HG03095 (cell line): Measurements from ENCODE around the gene GOLGA6L1.
"Not testable (repeated sequence)": the region's sequence is repeated elsewhere in the genome, so short reads cannot be mapped to it uniquely, and the experiment has no call there.

Experiments
- ATAC-seq: cut with Tn5 transposase; IDR thresholded peaks from one replicate; pipeline ENCODE4 v1.9.1; 2021; ENCODE audit warnings: moderate library complexity; ENCODE audit not compliant: unreplicated experiment

GOLGA6L1 gene

DNA sequence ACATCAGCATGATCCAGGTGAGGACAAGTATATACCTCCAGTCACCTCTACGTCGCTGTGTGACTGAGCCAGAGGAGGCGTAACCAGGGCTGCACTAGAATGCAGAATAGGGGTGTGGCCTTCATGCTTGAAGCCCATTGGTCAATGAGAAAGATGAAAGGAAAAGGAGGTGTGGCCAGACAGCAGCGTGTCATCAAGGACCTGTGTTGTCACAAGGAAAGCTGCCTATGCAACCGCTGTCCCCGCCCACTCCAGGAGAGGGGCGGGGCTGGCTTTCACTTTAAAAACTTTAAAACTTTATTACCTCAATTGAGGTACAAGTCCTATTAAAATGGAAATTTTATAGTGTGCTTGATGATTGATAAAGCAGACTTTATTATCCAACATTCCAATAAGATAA is at the start of gene GOLGA6L1:
GOLGA6L1 (minus strand) TSS at position 101 of the 400 bp plus-strand sequence; CDS start at position 10, 91 bp downstream.
- ATAC-seq = not testable (repeated sequence)

GRCh38 chr15:23181201-23181600 is 44.6 kb upstream of the GOLGA6L1 start:
- ATAC-seq = not testable (repeated sequence)

DNA sequence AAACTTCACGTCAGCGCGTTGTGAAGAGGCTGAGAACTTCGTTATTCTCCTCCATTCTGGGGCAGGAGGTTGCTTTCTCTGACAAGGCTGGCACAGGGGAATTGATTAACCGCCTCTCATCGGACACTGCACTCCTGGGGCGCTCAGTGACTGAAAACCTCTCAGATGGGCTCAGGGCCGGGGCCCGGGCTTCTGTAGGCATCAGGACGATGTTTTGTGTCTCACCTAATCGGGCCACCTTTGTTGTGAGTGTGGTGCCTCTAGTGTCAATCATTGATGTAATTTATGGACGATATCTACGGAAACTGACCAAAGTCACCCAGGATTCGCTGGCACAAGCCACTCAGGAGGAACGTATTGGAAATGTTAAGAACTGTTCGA is 43.9 kb upstream of the GOLGA6L1 start:
- not testable (repeated sequence) for ATAC-seq

DNA sequence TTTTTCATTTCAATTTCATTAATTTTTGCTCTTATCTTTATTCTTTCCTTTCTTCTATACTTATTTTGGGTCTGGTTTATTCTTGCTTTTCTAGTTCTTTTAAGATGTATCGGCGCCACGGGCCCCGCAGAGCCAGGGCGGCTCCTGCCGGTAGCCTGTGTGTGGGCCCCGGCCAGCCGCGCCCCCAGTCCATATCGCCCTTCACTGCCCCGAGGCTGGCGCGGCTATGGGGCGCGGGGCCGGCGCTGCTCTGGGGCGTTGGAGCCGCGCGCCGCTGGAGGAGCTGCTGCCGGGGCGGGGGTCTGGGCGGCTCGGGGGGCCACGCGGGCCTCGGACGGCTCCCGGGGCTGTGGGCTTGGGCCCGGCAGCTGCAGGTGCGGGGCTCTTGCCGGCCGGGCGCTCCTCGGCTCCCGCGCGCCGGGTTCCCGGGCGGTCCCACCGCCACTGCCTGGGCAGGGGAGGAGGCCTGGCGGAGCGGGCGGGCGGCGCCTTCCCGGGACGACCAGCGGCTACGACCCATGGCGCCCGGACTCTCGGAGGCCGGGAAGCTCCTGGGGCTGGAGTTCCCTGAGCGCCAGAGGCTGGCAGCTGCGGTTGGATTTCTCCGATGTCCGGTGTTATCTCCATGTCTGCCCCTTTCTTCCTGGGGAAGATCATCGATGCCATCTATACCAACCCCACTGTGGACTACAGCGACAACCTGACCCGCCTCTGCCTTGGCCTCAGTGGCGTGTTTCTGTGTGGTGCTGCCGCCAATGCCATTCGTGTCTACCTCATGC is 43.3 kb upstream of the GOLGA6L1 start:
- not testable (repeated sequence) for ATAC-seq

GRCh38 chr15:23176683-23177082 is 40.1 kb upstream of the GOLGA6L1 start:
- not testable (repeated sequence) for ATAC-seq

DNA sequence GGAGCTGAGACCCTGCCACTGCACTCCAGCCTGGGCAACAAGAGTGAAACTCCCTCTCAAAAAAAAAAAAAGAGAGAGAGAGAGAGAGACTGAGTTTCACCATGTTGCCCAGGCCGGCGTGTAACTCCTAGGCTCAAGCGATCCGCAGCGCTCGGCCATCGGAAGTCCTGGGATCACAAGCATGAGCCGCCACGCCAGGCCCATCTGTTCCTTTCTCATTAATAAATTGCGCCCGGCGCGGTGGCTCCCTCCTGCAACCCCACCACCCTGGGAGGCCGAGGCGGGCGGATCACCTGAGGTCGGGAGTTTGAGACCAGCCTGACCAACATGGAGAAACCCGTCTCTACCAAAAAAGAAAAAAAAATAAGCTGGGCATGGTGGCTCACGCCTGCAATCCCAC is 39.0 kb upstream of the GOLGA6L1 start:
- not testable (repeated sequence) for ATAC-seq

DNA sequence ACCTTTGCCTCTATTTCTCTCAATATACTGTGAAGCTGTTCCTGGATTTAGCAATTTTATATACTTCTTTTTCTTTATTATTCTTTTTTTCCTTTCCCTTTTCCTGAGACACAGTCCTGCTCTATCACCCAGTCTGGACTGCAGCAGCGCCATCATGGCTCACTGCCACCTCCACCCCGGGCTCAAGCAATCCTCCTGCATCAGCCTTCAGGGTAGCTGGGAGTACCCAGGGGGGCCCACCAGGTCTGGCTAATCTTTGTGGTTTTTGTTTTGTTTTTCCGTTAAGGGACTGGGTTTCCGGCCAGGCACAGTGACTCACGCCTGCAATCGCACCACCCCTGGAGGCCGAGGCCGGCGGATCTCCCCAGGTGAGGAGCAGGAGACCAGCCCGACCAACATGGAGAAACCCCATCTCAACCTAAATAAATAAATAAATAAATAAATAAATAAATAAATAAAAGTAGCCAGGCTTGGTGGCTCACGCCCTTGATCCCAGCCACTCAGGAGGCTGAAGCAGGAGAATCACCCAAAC is 38.1 kb upstream of the GOLGA6L1 start:
- not testable (repeated sequence) for ATAC-seq

DNA sequence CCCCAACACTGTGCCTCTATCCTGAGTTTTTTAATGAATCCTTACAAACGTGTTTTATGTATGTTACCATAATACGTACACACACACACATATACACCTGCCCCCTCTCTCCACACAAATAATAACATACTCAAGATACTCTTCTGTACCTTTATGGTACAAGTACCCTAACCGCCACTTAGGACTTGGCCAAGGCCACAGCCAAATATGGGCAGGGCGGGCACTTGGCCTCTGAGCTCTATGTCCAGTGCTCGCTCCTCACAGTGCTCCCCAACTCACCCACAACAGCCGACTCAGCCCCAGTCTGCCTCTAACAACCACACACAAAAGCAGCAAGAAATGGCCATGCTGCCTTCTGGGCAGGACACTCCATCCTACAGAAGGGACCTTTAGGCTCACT is 3.8 kb downstream of the GOLGA6L1 start:
- not testable (repeated sequence) for ATAC-seq

GRCh38 chr15:23118208-23118607 is 18.4 kb downstream of the GOLGA6L1 start:
- ATAC-seq = no peak

- ATAC-seq = no peak
Measured at GRCh38 chr15:23095796-23096195, 40.8 kb downstream of the GOLGA6L1 start.

GRCh38 chr15:23083115-23083514 is 53.5 kb downstream of the GOLGA6L1 start:
- no peak for ATAC-seq

DNA sequence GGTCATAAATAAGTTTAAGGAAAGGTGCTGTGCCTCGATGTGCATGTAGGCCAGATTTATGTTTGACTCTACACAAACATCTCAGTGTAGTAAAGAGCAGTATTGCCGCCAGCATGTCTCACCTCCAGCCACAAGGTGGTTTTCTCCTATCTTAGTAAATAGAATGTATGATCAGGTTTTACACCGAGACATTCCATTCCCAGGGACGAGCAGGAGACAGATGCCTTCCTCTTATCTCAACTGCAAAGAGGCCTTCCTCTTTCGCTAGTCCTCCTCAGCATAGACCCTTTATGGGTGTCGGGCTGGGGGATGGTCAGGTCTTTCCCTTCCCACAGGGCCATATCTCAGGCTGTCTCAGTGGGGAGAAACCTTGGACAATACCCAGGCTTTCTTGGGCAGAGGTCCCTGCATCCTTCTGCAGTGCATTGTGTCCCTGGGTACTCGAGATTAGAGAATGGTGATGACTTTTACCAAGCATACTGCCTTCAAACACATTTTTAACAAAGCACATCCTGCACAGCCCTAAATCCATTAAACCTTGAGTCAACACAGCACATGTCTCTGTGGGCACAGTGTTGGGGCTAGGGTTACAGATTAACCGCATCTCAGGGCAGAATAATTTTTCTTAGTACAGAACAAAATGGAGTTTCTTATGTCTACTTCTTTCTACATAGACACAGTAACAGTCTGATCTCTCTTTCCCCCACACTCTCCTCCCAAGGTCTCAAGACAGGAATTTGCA is 54.5 kb downstream of the GOLGA6L1 start:
- ATAC-seq = not testable (repeated sequence)

DNA sequence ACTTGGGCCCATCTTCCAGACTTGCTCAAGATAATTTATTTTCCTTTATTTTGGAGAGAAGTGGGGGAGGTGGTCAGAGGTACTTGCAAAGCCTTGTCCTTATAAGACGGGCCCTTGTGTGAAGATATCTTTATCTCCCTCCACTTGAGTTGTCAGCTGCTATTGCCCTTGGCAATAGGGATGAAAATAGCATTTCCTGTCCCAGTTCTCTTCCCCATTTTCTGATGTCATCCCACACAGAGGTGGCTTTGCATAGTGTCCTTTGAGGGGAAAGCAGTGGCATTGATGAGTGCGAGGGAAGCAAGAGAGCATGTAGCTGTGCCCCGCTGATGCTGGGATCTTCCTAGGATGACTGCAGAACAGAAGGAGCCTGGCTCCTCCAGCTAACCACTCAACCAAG is 55.4 kb downstream of the GOLGA6L1 start:
- no peak for ATAC-seq

DNA sequence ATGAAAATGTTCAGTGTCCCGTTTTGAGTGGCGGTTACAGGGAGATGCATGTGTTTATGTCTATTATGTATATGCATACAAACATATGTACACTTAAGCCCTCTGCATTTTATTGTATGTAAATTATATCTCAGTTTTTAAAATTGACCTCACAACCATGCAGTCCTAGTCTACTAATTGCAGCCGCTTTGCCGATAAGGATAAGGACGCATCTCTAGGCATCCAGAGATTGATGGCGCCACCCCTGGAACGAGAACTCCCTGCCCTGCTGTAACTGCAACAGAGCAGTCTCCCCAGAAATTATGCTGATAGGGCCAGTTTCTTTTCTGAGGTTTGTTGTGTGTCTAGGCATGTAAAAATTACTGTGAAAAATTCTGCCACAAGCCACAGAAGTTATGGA is 56.9 kb downstream of the GOLGA6L1 start:
- ATAC-seq = no peak
